SW480 (cell line): Measurements from ENCODE around the gene EYS.
"Not testable (repeated sequence)": the region's sequence is repeated elsewhere in the genome, so short reads cannot be mapped to it uniquely, and the experiment has no call there.

Experiments used
- DNase-seq: peaks from one replicate; pipeline ENCODE4 v3.0.0-alpha.2; 2016; ENCODE audit warnings: low spot score

The EYS gene

GRCh38 chr6:63904650-63905248 lies 1802.3 kb downstream of the EYS start:
- DNase-seq = no peak

- no peak for DNase-seq
These were observed 1807.5 kb downstream of the EYS start for GRCh38 chr6:63899550-63899949.

GRCh38 chr6:63897952-63898351 lies 1809.1 kb downstream of the EYS start:
- DNase-seq = no peak

- no peak for DNase-seq
These were observed 1809.6 kb downstream of the EYS start for GRCh38 chr6:63897459-63897858.

- DNase-seq = no peak
These were observed 1818.6 kb downstream of the EYS start for GRCh38 chr6:63888416-63888815.

GRCh38 chr6:63887804-63888203 lies 1819.2 kb downstream of the EYS start:
- DNase-seq = not testable (repeated sequence)

- no peak for DNase-seq
These were observed 1819.8 kb downstream of the EYS start for GRCh38 chr6:63887002-63887751.

GRCh38 chr6:63886341-63886740 lies 1820.7 kb downstream of the EYS start:
- DNase-seq = no peak

- no peak for DNase-seq
These were observed 1823.4 kb downstream of the EYS start for GRCh38 chr6:63883597-63883996.

- no peak for DNase-seq
These were observed 1824.8 kb downstream of the EYS start for GRCh38 chr6:63882208-63882607.

GRCh38 chr6:63881791-63882190 lies 1825.2 kb downstream of the EYS start:
- no peak for DNase-seq

- DNase-seq = no peak
These were observed 1834.8 kb downstream of the EYS start for GRCh38 chr6:63872233-63872632.

GRCh38 chr6:63868351-63868750 lies 1838.7 kb downstream of the EYS start:
- no peak for DNase-seq

- DNase-seq = no peak
These were observed 1842.2 kb downstream of the EYS start for GRCh38 chr6:63864671-63865318.

- DNase-seq = no peak
These were observed 1843.0 kb downstream of the EYS start for GRCh38 chr6:63864061-63864460.

GRCh38 chr6:63862486-63863198 lies 1844.4 kb downstream of the EYS start:
- no peak for DNase-seq

GRCh38 chr6:63859528-63859927 lies 1847.5 kb downstream of the EYS start:
- no peak for DNase-seq

GRCh38 chr6:63858691-63859090 lies 1848.3 kb downstream of the EYS start:
- DNase-seq = no peak

- DNase-seq = no peak
These were observed 1850.8 kb downstream of the EYS start for GRCh38 chr6:63856271-63856670.

GRCh38 chr6:63844287-63844686 lies 1862.7 kb downstream of the EYS start:
- no peak for DNase-seq

GRCh38 chr6:63839485-63839884 lies 1867.5 kb downstream of the EYS start:
- no peak for DNase-seq

GRCh38 chr6:63828678-63829077 lies 1878.3 kb downstream of the EYS start:
- DNase-seq = not testable (repeated sequence)

- DNase-seq = no peak
These were observed 1882.3 kb downstream of the EYS start for GRCh38 chr6:63824722-63825121.
